ENCODE results near the gene AHDC1. TPM values are rescaled to one million over a fixed set of nuclear protein-coding genes. Genes with fewer than 3 reads are reported as not detected.

AHDC1 gene
- total and polyA plus RNA-seq, 2 of the 13 experiments (the other 11 are each of a cell fraction or from before 2014, with no cell fraction given): 1.0 to 2.7 TPM

DNA sequence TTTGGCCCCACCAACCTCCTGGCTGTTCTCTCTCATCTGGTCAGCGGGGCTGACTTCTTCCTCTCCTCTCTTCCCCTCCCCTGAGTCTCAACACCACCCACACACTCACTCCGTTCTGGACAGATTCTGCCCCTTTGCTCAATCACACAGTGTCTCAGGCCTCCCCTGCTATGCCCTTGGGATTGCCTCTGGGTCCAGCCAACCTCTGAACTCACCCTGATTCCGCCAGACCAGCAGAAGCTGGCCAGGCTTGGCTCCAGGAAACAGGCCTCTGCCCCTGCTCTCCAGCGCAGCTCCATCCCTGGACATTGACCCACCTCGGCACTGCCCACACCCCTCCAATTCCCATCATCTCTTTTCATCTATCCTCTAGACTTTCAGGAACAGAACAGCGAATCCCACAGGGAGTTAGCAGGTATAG lies 22.1 kb downstream of the AHDC1 start (continued):
- 0 out of 2 replicates have a peak, but pooled peaks have one; percentile 19 for TF ChIP-seq PAXIP1 (CRISPR knock-in tag; conservative IDR thresholded peaks at IDR 0.05)
- TF ChIP-seq, protein P1, sequence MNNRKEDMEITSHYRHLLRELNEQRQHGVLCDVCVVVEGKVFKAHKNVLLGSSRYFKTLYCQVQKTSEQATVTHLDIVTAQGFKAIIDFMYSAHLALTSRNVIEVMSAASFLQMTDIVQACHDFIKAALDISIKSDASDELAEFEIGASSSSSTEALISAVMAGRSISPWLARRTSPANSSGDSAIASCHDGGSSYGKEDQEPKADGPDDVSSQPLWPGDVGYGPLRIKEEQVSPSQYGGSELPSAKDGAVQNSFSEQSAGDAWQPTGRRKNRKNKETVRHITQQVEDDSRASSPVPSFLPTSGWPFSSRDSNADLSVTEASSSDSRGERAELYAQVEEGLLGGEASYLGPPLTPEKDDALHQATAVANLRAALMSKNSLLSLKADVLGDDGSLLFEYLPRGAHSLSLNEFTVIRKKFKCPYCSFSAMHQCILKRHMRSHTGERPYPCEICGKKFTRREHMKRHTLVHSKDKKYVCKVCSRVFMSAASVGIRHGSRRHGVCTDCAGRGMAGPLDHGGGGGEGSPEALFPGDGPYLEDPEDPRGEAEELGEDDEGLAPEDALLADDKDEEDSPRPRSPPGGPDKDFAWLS (CRISPR knock-in tag; IDR thresholded peaks at IDR 0.05; ENCODE audit: borderline replicate concordance): no peak
- TF ChIP-seq MED1 (CRISPR knock-in tag; IDR thresholded peaks at IDR 0.05): peak; percentile 45; the same call in 1 of the 2 replicates
- 0 out of 2 replicates have a peak, but pooled peaks have one; percentile 51 for TF ChIP-seq ATF7-NPFF (CRISPR knock-in tag; IDR thresholded peaks at IDR 0.05; ENCODE audit: low read depth)
- TF ChIP-seq ELF3 (CRISPR knock-in tag; IDR thresholded peaks at IDR 0.05): peak; percentile 48; the same call in 1 of the 2 replicates
- no peak for TF ChIP-seq MTERF4 (CRISPR knock-in tag; IDR thresholded peaks at IDR 0.05)
- no peak for TF ChIP-seq SMAD3 (CRISPR knock-in tag; IDR thresholded peaks at IDR 0.05)
- no peak for TF ChIP-seq ZNF562 (CRISPR knock-in tag; IDR thresholded peaks at IDR 0.05; ENCODE audit: borderline replicate concordance)
- TF ChIP-seq, protein P2, sequence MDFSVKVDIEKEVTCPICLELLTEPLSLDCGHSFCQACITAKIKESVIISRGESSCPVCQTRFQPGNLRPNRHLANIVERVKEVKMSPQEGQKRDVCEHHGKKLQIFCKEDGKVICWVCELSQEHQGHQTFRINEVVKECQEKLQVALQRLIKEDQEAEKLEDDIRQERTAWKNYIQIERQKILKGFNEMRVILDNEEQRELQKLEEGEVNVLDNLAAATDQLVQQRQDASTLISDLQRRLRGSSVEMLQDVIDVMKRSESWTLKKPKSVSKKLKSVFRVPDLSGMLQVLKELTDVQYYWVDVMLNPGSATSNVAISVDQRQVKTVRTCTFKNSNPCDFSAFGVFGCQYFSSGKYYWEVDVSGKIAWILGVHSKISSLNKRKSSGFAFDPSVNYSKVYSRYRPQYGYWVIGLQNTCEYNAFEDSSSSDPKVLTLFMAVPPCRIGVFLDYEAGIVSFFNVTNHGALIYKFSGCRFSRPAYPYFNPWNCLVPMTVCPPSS (IDR thresholded peaks at IDR 0.05): no peak
- peak; percentile 30; the same call in 1 of the 2 replicates for TF ChIP-seq ARID5B (CRISPR knock-in tag; IDR thresholded peaks at IDR 0.05)
- TF ChIP-seq REL (CRISPR knock-in tag; conservative IDR thresholded peaks at IDR 0.05): no peak
- TF ChIP-seq FOSL1 (CRISPR knock-in tag; IDR thresholded peaks at IDR 0.05; ENCODE audit: borderline replicate concordance): no peak
- TF ChIP-seq CENPX (CRISPR knock-in tag; IDR thresholded peaks at IDR 0.05): no peak
- no peak for TF ChIP-seq IKZF4 (CRISPR knock-in tag; IDR thresholded peaks at IDR 0.05; ENCODE audit: borderline replicate concordance, low read depth, not compliant biosample characterization)
- TF ChIP-seq ZNF292 (CRISPR knock-in tag; IDR thresholded peaks at IDR 0.05; ENCODE audit: borderline replicate concordance, low read depth): peak; percentile 74; the same call in 1 of the 2 replicates
- TF ChIP-seq RXRB (CRISPR knock-in tag; IDR thresholded peaks at IDR 0.05; ENCODE audit: borderline replicate concordance): no peak
- TF ChIP-seq RAD51 (IDR thresholded peaks at IDR 0.05; ENCODE audit: borderline replicate concordance): no peak
- no peak for TF ChIP-seq GATA4 (IDR thresholded peaks at IDR 0.05; ENCODE audit: borderline replicate concordance, low read depth)

Measured in HepG2 (cell line).